ENCODE measurements around the gene STPG4.

Gene STPG4

DNA sequence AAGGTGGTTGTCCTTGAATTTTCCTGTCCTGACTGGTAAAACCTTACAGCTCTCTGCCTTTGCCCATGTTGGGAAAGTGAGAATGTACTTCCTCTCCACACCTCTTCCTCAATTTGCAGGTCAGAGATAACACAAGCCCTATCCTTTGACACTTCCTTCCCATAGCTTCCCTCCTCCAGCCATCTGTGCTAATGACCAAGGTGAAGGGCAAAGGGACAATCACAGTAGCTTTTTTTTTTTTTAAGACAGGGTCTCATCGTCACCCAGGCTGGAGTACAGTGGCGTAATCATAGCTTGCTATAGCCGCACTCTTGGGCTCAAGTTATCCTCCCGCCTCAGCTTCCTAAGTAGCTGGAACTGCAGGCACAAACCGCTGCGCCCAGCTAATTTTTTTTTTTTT lies 24.3 kb upstream of the STPG4 start:
- TF ChIP-seq FOXP2 (optimal IDR thresholded peaks at IDR 0.05; ENCODE audit: control extremely low read depth, extremely low read length, insufficient read depth) (no peak), POLR2AphosphoS5 (IDR thresholded peaks at IDR 0.05; ENCODE audit: borderline replicate concordance, low read depth, low read length) (no peak), EZH2 (IDR thresholded peaks at IDR 0.05) (no peak)
- DNase-seq (ENCODE audit: low read depth, low spot score) = no peak

DNA sequence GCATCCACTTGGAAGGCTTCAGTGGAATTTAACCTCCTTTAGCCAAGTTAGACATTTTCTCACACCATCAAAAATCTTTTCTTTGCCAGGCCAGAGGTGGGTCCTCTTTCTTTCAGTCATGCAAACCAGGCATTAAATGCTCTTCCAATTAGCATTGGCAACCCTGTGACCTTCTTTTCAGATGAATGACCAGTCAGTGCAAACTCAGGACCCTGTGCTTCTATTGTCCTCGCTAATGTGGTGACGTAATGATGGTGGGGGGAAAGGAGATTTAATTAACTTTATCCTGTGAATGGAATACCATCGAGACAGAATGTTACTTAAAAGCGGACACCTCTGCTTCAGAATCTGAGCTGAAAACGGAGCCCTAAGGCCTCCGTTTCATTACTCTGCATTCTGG lies 23.2 kb upstream of the STPG4 start:
- DNase-seq (ENCODE audit: low read depth, low spot score) = no peak
- H3K27ac ChIP-seq = no peak overlapping the region

More for the DNA sequence above, 24.3 kb upstream of the STPG4 start:
- no peak overlapping the region for H3K27ac ChIP-seq
- peaks cover 10% of the 10 kb centered on the region for H3K36me3 ChIP-seq (ENCODE audit: insufficient read depth, low read length)
- no peak overlapping the region for H3K4me3 ChIP-seq
- H3K9ac ChIP-seq (ENCODE audit: insufficient read length) = no peak overlapping the region
- no peaks in the 10 kb centered on the region for H3K9me3 ChIP-seq (ENCODE audit: low read depth, low read length)

DNA sequence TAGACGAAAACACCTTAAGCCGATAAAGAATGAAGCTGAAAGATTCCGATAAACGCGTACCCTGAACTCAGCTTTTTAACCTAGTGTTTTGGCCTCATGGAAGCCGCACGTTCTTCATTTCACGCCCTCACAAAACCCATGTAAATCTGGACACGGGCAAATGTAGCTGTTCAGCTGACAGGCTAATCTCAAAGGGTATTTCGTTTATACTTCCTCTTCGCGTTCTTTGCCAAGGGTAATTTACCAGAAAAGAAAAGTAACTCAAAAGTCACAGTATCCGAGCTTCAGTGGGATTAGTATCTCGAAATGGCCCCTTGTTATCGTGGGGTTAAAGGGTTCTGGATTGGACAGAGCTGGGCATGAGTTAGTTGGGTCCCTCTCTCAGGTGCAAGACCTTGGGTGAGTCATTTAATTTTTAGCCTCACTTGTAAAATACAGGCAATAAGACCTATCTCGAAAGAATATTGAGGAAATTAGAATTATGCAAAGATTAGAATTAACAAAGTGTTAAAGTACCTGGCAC lies 22.0 kb upstream of the STPG4 start:
- Histone ChIP-seq H3K9ac (ENCODE audit: insufficient read length) (peak overlapping the region; percentile 98), H3K27ac (peak overlapping the region; percentile 99), H3K9me3 (ENCODE audit: low read depth, low read length) (no peaks in the 10 kb centered on the region), H3K36me3 (ENCODE audit: insufficient read depth, low read length) (peaks cover 28% of the 10 kb centered on the region), H3K4me3 (peak overlapping the region; percentile 92)
- no peak for DNase-seq (ENCODE audit: low read depth, low spot score)
- no peak for TF ChIP-seq EZH2 (IDR thresholded peaks at IDR 0.05)
- TF ChIP-seq FOXP2 (optimal IDR thresholded peaks at IDR 0.05; ENCODE audit: control extremely low read depth, extremely low read length, insufficient read depth) = no peak
- TF ChIP-seq POLR2AphosphoS5 (IDR thresholded peaks at IDR 0.05; ENCODE audit: borderline replicate concordance, low read depth, low read length) = no peak

More for the DNA sequence above, 23.2 kb upstream of the STPG4 start:
- no peak overlapping the region for H3K4me3 ChIP-seq
- H3K9me3 ChIP-seq (ENCODE audit: low read depth, low read length) = no peaks in the 10 kb centered on the region
- TF ChIP-seq EZH2 (IDR thresholded peaks at IDR 0.05) = no peak
- TF ChIP-seq FOXP2 (optimal IDR thresholded peaks at IDR 0.05; ENCODE audit: control extremely low read depth, extremely low read length, insufficient read depth) = no peak
- no peak for TF ChIP-seq POLR2AphosphoS5 (IDR thresholded peaks at IDR 0.05; ENCODE audit: borderline replicate concordance, low read depth, low read length)
- peaks cover 19% of the 10 kb centered on the region for H3K36me3 ChIP-seq (ENCODE audit: insufficient read depth, low read length)
- no peak overlapping the region for H3K9ac ChIP-seq (ENCODE audit: insufficient read length)

DNA sequence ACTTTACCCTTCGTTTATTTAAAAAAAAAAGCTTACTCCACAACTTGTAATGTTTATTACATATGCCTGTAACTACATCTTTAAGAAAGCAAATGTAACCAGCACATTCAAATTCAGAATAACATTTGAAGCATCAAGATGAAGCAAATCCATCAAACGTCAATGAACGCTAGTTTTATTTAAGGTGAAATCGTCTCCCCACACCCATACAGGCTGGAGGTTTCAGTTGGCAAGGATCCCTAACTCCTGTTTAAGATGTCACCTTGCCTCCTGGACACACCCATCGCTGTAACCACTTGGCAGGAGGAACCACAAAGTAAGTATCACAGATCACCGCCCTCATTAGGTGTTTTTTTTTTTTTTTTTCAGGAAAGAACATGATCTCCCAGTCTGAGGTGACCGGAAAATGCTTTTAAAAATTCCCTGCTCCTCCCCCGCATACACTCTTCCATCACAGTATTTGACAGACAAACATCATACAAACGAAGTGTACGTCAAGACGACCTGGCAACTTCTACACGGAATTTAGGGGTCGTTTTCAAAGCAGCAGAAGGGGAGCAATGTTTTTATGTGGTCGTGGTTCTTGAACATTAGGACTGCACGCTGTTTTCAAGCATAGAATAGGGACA lies 19.7 kb upstream of the STPG4 start:
- Histone ChIP-seq H3K27ac (no peak overlapping the region), H3K9ac (ENCODE audit: insufficient read length) (peak overlapping the region; percentile 79), H3K4me3 (peak overlapping the region; percentile 92), H3K9me3 (ENCODE audit: low read depth, low read length) (no peaks in the 10 kb centered on the region), H3K36me3 (ENCODE audit: insufficient read depth, low read length) (peaks cover 50% of the 10 kb centered on the region)
- no peak for DNase-seq (ENCODE audit: low read depth, low spot score)
- TF ChIP-seq FOXP2 (optimal IDR thresholded peaks at IDR 0.05; ENCODE audit: control extremely low read depth, extremely low read length, insufficient read depth) (no peak), POLR2AphosphoS5 (IDR thresholded peaks at IDR 0.05; ENCODE audit: borderline replicate concordance, low read depth, low read length) (no peak), EZH2 (IDR thresholded peaks at IDR 0.05) (no peak)

DNA sequence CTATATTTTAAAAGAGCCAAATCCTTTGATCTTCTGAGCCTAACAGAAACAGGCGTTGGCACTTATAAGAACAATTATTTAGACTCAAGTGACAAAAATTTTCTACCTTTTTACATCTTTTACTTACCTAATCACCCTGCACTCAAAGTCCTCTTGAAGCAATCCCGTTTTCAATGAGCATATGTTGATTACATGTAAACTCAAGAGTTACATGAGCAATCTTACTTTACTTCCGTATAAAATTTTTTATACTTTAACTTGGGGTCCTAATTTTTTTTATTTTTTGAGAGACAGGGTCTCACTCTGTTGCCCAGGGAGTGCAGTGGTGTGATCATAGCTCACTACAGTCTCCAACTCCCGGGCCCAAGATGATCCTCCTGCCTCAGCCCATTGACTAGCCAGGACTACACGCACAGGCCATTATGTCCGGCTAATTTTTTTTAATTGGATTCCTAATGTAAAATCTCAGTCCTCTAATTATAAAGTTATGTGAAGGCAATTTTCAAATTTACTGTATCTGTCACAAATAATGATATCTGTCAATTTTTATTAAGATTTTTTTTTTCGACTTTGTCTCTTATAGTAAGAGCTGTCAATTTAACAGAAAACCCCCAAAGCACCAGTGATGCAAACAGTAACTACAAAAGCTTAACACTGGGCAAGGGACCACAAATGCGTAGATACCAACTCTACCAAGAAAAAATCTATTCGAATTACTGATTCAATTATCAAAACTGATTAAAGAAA lies 19.1 kb upstream of the STPG4 start:
- H3K9me3 ChIP-seq (ENCODE audit: low read depth, low read length) = no peaks in the 10 kb centered on the region
- H3K36me3 ChIP-seq (ENCODE audit: insufficient read depth, low read length) = peaks cover 57% of the 10 kb centered on the region
- no peak for DNase-seq (ENCODE audit: low read depth, low spot score)
- H3K4me3 ChIP-seq = peak overlapping the region; percentile 92
- H3K27ac ChIP-seq = no peak overlapping the region
- peak overlapping the region; percentile 79 for H3K9ac ChIP-seq (ENCODE audit: insufficient read length)
- TF ChIP-seq EZH2 (IDR thresholded peaks at IDR 0.05) = no peak
- TF ChIP-seq FOXP2 (optimal IDR thresholded peaks at IDR 0.05; ENCODE audit: control extremely low read depth, extremely low read length, insufficient read depth) = no peak
- TF ChIP-seq POLR2AphosphoS5 (IDR thresholded peaks at IDR 0.05; ENCODE audit: borderline replicate concordance, low read depth, low read length) = no peak

DNA sequence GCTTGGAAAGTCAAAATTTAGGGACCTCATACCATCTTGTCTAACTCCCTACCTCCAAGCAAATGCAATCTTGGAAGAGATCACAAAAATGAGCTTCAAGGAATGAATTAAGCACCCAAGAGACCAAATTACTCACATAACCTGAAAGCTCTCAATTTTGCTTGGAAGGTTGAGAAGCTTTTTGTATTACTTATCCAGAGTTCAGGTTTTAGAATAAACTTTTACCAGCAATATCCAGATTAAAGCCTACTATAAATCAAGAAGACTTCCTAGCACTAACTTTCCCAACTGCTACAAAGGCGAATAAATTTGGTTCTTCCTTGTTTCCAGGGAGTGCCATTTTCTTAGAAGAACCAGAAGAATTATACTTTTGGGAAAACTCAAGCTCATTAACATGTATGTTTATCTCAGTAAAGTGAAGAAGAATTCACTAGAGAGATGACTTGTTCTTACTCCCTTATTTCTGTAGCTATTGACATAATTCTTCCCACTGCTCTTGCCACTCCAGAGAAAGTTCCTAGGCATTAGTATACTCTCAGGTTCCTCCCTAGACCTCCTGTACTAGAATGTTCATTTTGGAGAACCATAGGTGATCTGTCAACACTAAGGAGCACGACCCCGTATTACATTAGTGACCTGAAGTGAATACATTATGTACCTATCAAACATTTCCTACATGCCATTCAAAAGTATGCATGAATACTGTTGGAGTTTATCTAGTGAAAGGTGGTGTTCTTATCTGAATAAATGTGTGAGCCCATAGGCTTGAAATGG lies 18.0 kb upstream of the STPG4 start:
- Histone ChIP-seq H3K36me3 (ENCODE audit: insufficient read depth, low read length) (peaks cover 67% of the 10 kb centered on the region), H3K9ac (ENCODE audit: insufficient read length) (peak overlapping the region; percentile 79), H3K9me3 (ENCODE audit: low read depth, low read length) (no peaks in the 10 kb centered on the region), H3K4me3 (peak overlapping the region; percentile 92), H3K27ac (peak overlapping the region; percentile 1; the same call in 1 of the 2 replicates)
- no peak for DNase-seq (ENCODE audit: low read depth, low spot score)
- TF ChIP-seq EZH2 (IDR thresholded peaks at IDR 0.05) (no peak), POLR2AphosphoS5 (IDR thresholded peaks at IDR 0.05; ENCODE audit: borderline replicate concordance, low read depth, low read length) (peak; percentile 4; the same call in 1 of the 2 replicates)

DNA sequence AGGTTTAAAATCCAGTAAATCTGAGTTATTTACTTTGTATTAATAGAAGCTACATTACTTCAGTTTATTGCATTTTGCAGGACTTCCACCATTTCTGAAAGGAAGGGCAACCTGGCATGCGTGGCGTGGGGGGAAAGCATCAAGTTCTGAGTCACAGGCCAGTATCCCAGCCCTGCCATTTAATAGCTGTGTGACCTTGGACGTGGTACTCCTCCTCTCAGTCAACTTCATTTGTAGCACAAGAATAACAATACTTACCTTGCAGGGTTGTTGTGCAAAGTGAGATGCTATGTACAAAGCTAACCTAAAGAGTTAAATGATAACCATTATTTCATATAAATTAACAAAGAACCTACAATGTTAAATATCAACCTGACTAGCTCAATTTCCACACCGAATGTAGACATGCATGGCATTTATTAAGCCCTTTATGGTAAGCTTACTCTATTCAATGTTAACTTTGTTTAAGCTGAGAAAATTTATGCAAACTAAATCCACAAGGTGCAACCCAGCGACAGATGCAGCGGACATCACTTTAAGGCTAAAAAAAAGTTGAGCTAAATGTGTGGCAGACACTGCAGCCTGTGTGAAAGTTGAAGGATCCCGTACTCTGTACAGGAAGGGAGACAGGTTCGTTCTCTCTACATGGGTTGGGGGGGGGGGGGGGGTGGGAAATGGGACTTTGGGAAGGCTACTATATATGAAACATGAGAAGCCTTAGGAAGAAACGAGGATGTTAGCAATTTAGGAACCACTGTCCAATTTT lies 17.2 kb upstream of the STPG4 start:
- H3K4me3 ChIP-seq = peak overlapping the region; percentile 92
- H3K36me3 ChIP-seq (ENCODE audit: insufficient read depth, low read length) = peaks cover 73% of the 10 kb centered on the region
- H3K27ac ChIP-seq = no peak overlapping the region
- no peak for DNase-seq (ENCODE audit: low read depth, low spot score)
- H3K9me3 ChIP-seq (ENCODE audit: low read depth, low read length) = no peaks in the 10 kb centered on the region
- TF ChIP-seq POLR2AphosphoS5 (IDR thresholded peaks at IDR 0.05; ENCODE audit: borderline replicate concordance, low read depth, low read length) = no peak; the same call in 1 of the 2 replicates
- no peak for TF ChIP-seq FOXP2 (optimal IDR thresholded peaks at IDR 0.05; ENCODE audit: control extremely low read depth, extremely low read length, insufficient read depth)
- H3K9ac ChIP-seq (ENCODE audit: insufficient read length) = no peak overlapping the region

All from SK-N-MC (cell line).